HG02798 (cell line): ENCODE measurements around the gene OSTN.
"Not testable (repeated sequence)": the region's sequence is repeated elsewhere in the genome, so short reads cannot be mapped to it uniquely, and the experiment has no call there.

Experiments
- ATAC-seq: cut with Tn5 transposase; IDR thresholded peaks from one replicate; pipeline ENCODE4 v1.9.1; 2021; ENCODE audit warnings: mild to moderate bottlenecking; ENCODE audit not compliant: unreplicated experiment, poor library complexity

The OSTN gene

GRCh38 chr3:191261304-191261638 lies 62.2 kb downstream of the OSTN start:
- no peak for ATAC-seq

- ATAC-seq = no peak
These were observed 63.6 kb downstream of the OSTN start for GRCh38 chr3:191262650-191263049.

GRCh38 chr3:191263365-191263764 lies 64.3 kb downstream of the OSTN start:
- ATAC-seq = peak; percentile 84

GRCh38 chr3:191263850-191264249 lies 64.8 kb downstream of the OSTN start:
- no peak for ATAC-seq

GRCh38 chr3:191268737-191269136 lies 69.7 kb downstream of the OSTN start:
- no peak for ATAC-seq

GRCh38 chr3:191269289-191270085 lies 70.4 kb downstream of the OSTN start:
- peak; percentile 84 for ATAC-seq

- not testable (repeated sequence) for ATAC-seq
These were observed 76.2 kb downstream of the OSTN start for GRCh38 chr3:191275244-191275643.

- no peak for ATAC-seq
These were observed 76.7 kb downstream of the OSTN start for GRCh38 chr3:191275751-191276150.

GRCh38 chr3:191280111-191280510 lies 81.1 kb downstream of the OSTN start:
- no peak for ATAC-seq

- ATAC-seq = no peak
These were observed 81.8 kb downstream of the OSTN start for GRCh38 chr3:191280882-191281281.

GRCh38 chr3:191282251-191283185 lies 83.5 kb downstream of the OSTN start:
- no peak for ATAC-seq

GRCh38 chr3:191283400-191283799 lies 84.4 kb downstream of the OSTN start:
- ATAC-seq = no peak

GRCh38 chr3:191290311-191291025 lies 91.4 kb downstream of the OSTN start:
- peak; percentile 85 for ATAC-seq

- no peak for ATAC-seq
These were observed 93.4 kb downstream of the OSTN start for GRCh38 chr3:191292243-191293015.

- ATAC-seq = no peak
These were observed 95.2 kb downstream of the OSTN start for GRCh38 chr3:191294291-191294690.

GRCh38 chr3:191296041-191296541 lies 97.0 kb downstream of the OSTN start:
- ATAC-seq = peak; percentile 84

GRCh38 chr3:191298846-191299245 lies 99.8 kb downstream of the OSTN start:
- no peak for ATAC-seq

- peak; percentile 31 for ATAC-seq
These were observed 101.4 kb downstream of the OSTN start for GRCh38 chr3:191300422-191300821.

- peak; percentile 74 for ATAC-seq
These were observed 102.0 kb downstream of the OSTN start for GRCh38 chr3:191301017-191301416.
